GM21390 (cell line): Measurements from ENCODE around the gene TTC34.
"Not testable (repeated sequence)": the region's sequence is repeated elsewhere in the genome, so short reads cannot be mapped to it uniquely, and the experiment has no call there.

Source experiments
- ATAC-seq: cut with Tn5 transposase; IDR thresholded peaks from one replicate; pipeline ENCODE4 v1.9.1; 2021; ENCODE audit not compliant: unreplicated experiment

Gene TTC34

DNA sequence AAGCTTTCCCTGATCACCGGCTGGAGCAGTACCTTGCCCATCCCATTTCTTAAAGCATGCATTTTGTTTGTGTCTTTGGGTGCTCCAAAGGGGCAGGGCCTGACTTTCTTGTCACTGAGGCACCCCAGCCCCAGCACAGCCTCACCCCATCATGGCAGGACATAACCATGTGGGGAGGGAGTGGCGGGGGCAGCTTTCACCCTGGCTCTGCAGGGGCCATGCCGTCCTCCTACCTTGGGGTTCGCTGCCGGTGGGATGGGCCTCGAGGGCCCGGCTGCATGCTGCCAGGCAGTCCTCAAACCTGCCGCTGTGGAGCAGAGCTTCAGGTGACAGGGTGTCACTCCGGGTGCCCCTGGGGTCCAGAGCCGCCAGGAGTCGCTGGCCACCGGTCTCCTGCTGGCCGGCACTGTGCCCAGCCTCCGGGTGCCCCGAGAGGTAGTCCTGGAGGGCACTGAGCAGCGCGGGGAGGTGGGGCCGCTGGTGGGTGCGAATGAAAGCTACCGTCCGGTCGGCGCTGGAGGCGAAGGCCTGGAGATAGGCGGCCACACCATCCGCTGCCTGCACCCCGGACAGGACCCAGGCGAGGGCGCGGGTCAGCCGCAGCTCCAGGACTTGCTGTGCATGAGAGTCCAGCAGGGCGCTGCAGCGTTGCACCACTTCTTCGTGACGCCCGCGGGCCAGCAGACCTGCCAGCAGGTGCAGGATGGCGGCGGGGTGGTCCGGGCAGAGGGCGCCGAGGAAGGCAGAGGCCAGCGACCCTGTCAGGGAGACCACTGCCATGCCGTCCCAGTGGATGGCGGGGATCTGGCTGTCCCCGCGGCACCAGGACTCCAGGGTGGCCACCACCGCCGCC is 1.5 kb downstream of the TTC34 start:
- no peak for ATAC-seq

DNA sequence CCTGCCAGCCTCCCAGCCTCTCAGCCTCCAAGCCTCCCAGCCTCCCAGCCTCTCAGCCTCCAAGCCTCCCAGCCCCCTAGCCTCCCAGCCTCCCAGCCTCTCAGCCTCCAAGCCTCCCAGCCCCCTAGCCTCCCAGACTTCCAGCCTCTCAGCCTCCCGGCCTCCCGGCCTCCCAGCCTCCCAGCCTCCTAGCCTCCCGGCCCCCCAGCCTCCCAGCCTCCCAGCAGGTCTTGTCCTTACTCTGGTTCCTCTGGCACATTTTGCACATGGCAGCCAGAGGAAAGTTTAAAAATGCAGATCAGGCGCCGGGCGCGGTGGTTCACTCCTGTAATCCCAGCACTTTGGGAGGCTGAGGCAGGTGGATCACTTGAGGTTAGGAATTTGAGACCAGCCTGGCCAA is 2.5 kb downstream of the TTC34 start:
- ATAC-seq, result not testable (repeated sequence)

DNA sequence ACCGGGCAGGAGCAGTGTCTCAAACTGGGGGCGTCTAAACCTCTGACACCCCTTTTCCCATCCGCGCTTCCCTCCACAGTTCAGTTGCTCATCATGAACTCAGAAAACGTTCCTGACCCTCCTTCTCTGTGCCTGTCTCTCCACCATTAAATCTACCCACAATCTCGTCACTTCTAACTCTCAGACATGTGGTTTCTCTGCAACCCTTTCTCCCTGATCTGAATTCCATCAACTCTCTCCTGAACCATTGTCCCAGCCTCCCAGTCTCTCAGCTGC is 3.8 kb downstream of the TTC34 start:
- no peak for ATAC-seq

DNA sequence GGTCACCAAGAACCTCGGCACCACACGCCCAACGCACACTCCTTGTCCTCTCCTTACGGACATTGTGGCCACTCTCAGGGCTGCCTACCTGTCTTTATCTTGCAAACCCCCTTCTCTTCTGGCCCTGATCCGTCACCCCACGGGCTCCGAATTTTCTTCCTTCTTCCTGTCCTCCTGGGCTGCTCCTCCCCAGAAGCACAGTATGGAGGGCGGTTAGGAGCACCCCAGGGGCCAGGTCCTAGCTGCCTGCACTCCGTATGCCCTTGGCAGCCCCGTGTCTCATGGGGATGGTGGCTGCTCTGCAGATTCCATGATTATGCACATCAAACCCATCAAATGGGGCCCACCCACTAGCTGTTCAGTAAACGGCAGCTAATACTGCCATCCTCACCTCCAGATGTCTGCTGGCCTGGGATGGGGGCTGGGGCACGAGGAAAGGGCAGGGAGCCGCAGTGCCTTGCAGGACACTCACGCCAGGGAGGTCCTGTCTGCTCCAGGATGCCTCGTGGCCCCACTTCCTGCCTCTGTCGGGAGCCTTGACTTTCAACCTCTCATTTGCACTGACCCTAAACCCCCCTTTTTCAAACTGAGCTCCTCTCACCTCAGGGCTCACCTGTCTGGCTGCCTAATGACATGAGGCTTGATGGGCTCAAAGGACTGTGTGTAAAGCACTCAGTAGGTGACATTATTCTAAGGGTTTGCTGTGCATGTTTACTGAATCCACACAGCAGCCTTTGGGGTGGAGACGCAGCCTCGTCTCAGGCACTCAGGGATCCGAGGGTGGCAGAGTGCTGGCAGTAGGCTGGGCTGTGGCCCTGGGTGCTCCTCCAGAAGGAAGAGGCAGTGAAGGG is 4.4 kb downstream of the TTC34 start:
- no peak for ATAC-seq

DNA sequence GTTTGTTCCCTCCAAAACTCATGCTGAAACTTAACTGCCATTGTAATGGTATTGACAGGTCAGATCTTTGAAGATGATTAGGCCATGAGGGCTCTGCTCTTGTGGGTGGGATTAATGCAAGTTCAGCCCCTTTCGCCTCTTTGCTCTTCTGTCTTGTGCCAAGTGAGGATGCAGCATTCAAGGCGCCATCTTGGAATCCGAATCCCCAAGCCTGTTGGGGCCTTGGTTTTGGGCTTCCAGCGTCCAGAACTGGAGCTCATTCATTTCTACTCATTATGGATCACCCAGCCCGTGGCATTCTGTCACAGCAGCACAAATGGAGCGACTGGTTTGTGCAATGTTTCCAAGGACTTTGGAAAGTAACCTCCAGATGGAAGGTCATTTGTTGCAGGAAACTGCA is 5.6 kb downstream of the TTC34 start:
- no peak for ATAC-seq

DNA sequence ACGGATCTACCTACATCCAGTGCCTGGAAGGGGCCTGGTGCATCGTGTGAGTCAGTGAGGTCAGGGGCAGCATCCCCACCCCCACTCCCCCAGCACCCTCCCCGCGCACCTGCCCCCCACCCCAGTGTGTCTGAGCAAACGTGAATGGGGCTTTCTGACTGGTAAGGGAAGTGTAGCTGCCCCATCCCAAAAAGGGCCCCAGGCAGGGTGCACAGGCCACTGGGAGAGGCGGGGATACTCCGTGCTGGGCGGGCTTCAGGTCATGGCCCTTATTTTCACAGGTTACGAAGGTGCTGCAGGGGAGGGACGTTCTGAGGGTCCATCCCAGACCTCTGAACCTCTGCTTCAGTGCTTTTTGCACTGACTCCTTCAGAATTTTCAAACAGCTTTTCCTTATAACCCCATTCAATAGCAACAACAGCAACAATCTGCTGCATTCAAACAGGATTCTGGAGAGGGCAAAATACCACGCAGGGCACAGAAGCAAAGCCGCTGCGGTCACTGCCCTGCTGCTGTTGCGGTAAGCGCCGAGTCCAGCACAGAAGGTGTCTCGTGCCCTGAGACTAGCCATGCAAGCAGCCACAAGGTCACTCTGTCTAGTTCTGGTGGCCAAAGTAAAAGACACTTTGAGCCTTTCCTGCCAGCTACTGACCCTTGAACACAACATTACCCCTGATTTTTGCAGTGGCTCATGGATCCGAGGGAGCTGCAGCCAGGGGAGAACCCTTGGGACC is 10.3 kb downstream of the TTC34 start:
- ATAC-seq, result no peak

DNA sequence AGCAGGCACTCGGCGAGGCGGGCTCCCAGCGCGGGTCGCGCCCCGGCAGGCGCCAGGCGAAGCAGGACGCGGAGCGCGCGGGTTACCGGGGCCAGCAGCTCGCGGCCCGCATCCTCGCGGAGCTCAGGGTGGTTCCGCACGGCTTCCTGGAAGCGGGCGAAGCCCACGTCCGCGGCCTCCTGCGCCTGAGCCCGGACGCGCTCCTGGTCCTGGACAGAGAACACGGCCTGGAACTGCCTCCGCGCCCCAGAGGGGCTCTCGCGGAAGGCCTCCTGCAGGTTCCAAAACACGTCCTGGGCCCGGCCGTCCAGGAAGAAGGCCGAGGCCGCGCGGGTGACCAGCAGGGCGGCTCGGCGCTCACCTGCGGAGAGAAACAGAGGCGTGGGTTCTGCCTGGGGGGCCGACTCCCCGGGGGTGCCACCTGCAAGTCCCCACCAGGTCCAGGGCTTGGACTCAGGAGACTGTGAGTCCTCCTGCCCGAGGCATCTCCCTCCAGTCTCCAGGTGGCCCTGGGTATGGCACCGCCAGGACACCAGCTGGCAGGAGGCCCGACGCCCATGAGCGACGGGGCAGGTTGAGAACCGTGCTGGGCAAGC is 11.4 kb downstream of the TTC34 start:
- ATAC-seq, result no peak

DNA sequence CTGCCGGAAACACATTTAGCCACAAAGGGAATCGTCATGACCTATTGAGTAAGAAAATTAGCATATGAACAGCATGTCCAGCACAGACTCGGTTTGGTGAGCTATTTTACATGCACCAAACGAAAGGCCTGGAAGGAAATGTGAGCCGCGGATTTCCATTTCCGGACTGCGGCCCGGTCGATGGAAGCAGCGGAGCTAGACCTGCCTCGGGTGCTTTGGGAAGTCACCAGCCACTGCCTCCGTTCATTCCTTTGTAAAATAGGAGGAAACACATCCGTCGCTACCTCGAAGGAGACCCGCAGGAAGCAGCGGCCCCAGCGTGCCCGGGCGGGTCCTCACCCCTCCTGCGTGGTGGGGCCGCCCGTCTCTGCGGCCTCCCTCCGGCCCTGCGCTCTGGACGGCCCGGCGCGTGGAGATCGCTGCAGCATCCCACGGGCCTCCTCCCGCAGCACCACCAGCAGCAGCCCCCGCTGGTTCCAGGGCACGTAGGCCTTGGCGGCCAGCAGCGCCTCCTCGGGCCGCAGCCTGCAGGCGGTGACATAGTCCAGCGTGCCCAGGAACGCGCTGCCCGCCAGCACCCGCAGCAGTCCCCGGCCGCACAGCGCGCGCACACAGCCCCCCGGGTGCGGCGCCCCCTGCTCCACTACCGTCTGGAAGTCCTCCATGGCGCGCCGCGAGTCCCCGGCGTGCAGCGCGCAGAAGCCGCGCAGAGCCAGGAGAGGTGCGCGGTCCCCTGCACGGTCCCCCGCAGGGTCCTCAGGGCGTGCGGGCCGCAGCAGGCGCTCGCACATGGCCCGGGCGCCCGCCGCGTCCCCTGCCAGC is 12.1 kb downstream of the TTC34 start:
- no peak for ATAC-seq

DNA sequence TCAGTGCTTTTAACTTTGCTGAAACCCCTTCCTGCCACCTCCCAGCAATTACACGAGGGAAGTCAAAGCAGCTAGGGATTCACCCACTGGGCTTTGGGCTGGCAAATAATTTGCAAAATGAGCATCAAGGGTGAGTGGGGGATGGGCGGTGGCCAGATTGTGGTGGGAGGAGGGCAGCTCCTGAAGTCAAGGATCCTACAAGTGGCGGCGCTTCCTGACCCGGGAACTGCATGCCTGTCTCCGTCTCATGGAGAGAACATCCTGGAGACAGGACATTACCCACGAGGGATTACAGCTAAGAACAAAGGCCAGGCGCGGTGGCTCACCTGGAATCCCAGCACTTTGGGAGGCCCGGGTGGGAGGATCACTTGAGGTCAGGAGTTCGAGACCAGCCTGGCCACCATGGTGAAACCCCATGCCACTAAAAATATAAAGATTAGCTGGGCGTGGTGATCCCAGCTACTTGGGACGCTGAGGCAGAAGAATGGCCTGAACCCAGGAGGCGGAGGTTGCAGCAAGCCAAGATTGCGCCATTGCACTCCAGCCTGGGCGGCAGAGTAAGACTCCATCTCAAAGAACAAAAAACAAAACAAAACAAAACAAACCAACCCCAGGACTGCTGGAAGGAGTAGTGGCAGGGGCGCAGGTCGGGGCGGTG is 12.9 kb downstream of the TTC34 start:
- no peak for ATAC-seq

DNA sequence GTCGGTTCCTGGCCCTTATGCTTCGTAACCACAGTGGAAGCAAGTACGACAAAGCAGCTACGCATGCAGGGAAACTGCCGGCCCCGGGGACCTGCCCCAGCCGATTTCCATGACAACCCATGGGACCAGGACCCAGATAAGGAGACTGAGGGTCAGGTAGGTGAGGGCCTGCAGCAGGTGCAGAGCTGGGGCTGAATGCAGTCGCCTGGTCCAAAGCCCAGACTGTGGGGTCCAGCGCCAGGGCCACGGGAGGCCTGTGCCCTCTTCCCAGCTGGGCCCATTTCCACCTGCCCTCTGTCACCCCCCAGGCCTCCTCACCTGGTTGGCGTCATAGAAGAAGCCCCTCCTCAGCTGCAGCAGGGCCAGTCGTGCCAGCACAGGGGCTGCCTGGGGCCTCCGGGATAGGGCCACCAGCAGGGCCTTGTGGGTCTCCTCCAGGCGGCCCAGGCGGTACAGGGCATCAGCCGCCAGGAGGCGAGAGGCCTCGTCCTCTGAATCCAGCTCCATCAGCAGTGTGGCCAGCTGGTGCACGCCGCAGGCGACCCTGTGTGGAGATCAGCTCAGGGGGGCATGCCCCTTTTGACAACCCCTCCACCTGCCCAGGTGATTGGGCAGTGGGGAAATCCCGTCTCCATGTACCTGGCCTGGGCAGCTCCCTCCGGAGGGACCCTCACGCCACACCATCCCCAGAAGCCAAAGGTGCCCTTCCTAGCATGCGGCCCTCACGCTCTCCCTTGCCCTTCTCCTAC is 14.2 kb downstream of the TTC34 start:
- no peak for ATAC-seq

DNA sequence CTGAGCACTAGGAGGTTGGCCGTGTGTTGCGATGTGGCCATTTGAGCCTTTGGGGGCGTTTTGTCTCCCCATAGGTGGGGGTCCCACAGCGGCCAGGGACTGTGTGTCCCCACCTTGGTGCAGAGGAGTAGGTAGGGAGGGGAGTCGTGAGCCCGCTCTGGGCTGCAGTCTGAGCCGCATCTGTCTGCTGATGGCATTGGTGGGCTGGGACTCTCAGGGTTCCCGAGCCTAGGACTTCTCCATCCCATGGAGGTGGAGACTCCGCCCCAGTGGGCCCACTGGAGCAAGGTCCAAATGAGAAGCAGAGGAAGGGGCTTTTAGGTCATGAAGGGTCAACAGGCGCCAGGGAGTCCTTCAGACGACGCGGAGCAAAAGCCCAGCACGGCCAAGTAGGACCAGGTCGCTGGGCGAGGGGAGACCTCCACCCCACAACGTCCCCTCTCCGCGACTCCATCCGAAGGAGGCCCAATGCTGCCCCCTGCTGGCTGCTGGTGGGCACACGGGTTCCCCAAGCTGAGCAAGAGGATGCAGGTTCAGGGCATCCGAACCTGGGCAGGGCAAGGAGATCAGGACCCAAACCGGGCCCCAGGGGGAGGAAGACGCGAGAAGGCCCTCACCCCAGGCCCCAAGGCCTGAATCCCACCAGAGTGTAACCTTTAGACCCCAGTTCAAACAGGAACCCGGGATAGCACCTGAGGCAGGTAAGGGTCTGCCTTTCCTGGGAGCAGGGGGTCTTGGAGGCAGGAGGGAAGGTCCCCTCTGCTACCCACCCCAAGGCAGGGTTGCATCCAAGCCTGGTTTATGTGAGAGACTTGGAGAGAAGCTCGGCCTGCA is 14.9 kb downstream of the TTC34 start:
- no peak for ATAC-seq

DNA sequence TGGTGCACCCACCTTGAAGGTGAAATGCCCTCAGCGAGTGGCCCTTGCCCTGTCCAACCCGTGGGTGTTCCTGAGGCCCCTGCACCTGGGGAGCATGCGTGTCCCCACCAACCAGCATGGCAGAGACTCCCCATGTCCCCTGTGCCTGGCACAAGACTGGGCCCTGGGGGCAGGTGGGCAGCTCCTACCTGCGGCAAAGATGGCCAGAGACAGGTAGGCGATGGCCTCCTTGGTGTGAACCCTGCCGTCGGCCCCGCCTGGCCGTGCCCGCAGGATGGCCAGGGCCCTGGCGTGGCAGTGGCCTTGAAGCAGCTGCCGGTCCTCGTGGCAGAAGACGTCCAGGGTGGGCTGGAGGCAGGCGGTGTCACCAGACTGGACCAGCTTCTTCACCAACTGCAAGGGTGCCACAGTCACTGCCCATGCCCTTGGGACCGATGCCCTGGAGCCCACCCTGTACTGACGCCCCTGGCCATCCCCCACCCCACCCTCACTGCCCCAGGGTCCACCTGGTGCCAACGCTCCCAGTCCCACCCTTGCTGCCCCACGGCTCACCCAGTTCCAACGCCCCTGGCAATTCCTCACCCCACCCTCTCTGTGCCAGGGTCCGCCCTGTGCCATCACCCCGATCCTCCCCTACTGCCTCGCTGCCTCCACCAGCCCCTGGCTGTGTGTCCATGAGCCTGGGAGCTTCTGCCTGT is 15.7 kb downstream of the TTC34 start:
- no peak for ATAC-seq

DNA sequence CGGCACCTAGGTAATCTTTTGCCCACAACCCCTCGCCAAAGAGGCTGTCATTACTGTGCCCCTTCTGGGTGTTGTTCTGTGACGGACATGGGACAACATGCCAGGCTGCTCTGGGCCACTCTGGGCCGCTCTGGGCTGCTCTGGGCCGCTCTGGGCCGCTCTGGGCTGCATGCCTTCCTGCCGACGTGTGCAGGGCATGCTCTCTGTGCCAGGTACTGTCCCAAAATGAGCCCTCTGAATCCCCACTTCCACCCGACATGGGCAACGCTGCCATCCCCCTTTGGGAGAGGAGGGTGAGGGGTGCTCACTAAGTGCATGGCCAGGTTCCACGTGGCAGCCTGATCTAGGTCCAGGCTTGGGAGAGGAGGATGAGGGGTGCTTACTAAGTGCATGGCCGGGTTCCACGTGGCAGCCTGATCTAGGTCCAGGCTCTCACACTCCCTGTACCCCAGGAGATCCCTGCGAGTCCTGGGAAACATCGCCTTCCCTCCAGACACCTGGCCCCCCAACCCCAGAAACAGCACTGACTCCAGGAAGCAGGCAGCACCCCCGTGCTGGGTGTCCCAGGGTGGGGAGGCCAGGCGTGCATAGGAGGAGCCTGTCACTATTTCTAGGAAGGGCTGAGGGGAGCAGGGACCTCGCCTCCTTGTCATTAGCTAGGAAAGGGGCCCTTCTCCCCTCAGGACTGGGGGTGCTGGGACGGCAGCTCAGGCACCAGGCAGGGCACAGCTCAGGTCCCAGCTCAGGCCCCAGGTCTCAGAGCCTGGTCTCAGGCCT is 16.5 kb downstream of the TTC34 start:
- ATAC-seq, result no peak

DNA sequence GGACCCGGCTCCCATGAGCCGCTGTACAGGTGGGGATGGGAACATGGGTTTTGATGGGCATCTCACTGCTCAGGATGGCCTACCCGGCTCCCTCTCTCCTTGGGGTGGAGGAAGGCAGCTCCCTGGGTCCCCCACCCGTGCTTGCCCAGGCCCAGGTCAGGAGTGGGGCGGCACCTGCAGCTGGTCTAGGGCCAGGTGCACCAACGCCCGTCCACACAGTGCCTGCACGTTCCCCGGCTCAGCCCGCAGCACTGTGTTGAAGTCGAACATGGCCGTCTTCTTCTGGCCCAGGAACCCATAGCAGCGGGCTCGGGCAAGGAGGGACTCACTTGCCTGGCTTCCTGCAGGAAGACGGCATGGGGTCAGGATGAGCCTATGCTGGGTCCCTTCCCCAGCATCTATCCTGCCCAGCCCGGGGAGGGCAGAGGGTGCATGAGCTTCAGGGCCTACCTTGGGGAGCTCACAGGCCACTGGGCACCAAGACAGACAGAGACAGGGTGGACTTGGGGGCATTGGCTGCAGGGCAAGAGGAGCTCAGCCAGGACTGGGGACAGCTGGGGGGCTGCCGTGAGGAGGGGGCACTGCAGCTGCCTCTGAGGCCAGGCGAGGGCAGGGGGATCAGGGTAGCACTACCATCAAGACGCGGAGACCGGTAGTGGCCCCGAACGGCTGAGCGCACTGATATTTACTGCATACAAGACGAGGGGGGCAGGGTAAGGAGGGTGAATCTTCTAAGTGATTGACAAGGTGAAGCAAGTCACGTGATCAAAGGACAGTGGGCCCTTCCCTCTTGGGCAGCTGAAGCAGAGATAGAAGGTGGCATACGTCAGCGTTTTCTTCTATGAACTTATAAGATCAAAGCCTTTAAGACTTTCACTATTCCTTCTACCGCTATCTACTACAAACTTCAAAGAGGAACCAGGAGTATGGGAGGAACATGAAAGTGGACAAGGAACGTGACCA is 17.8 kb downstream of the TTC34 start:
- no peak for ATAC-seq

DNA sequence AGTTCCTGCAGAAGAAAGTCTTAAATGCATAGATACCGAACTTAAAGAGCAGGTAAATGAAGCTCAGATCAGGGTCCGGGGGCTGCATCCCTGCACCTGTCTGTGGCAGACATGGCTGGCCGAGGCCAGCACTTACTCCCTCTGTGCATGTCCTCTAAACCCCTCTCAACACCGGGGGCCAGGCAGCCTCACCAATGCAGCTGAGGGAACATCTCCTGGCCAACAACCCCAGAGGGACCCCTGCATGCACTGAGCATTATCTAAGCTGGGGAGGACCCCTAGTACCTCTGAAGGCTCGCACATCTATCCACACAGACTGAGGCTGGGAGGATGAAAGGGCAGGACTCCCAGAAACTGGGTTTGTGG is 18.4 kb downstream of the TTC34 start:
- ATAC-seq, result no peak

DNA sequence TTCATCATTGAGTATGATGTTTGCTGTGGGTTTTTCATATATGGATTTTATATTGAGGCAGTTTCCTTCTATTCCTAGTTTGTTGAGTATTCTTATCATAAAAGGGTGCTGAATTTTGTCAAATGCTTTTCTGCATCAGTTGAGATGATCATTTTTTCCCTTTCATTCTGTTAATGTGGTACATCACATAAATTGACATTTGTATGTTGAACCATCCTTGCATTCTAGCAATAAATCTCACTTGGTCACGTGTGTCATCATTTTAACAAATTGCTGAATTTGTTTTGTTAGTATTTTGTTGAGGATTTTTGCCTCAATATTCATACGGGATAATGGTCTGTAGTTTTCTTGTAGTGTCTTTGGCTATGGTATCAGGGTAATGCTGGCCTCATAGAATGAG is 19.9 kb downstream of the TTC34 start:
- ATAC-seq, result no peak
